Measurements from ENCODE around the gene RFNG. TPM values are rescaled to one million over a fixed set of nuclear protein-coding genes. Genes with fewer than 3 reads are reported as not detected.

RFNG gene
- total RNA-seq, 1 donor from 2014 or later: 13.6 TPM

DNA sequence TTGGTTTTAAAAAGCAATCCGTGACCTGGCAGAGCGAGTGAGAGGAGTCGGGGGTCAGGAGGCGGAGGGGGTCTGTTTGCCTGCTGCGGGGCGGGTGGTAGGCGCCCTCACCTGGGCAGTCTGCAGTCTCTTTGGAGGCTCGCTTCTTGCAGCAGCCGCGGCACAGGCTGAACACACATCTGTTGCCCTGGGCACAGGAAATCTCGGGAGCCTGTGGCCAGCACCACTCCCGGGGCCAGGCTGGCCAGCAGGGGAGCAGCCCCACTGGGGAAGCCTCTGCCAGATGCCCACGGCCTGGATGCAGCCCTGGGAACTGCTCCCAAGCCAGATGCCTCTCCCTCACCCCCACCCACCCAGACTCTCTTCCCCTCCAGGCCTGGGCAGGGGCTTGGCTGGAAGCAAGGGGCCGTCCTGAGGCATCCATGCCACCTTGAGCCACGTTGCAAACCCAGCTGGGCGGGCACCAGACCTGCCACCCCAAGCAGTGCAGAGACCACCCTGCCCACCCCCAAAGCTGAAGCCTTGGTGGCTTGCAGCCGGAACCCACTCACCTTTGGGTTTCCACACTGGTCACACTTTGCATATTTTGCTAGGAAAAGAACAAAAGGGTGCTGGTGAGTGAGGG is 6.7 kb upstream of the RFNG start:
- Mint-ChIP-seq H3K36me3 (peaks cover 3% of the 10 kb centered on the region), H3K27ac (no peak overlapping the region), H3K27me3 (ENCODE audit: insufficient read depth, low read depth) (no peaks in the 10 kb centered on the region), H3K9me3 (no peaks in the 10 kb centered on the region), H3K4me1 (peaks cover under 1% of the 10 kb centered on the region), H3K4me3 (no peak overlapping the region)
- Histone ChIP-seq H3K36me3 (no peaks in the 10 kb centered on the region), H3K27me3 (no peaks in the 10 kb centered on the region), H3K4me1 (no peaks in the 10 kb centered on the region), H3F3A (ENCODE audit: low read depth) (no peaks in the 10 kb centered on the region), H3K9ac (no peak overlapping the region), H3K79me2 (ENCODE audit: low read depth) (peaks cover under 1% of the 10 kb centered on the region), H2AFZ (replicated peaks) (no peak overlapping the region), H3K4me2 (no peak overlapping the region), H3K9me3 (ENCODE audit: low read depth) (no peaks in the 10 kb centered on the region), H3K4me3 (no peak overlapping the region), H4K20me1 (ENCODE audit: low read depth) (peaks cover 8% of the 10 kb centered on the region), H3K27ac (peak overlapping the region; percentile 13)
- no peak for DNase-seq (ENCODE audit: low spot score)
- TF ChIP-seq EZH2phosphoT487 (IDR thresholded peaks at IDR 0.05) (no peak), EZH2 (IDR thresholded peaks at IDR 0.05) (no peak)
- TF ChIP-seq, protein P1, sequence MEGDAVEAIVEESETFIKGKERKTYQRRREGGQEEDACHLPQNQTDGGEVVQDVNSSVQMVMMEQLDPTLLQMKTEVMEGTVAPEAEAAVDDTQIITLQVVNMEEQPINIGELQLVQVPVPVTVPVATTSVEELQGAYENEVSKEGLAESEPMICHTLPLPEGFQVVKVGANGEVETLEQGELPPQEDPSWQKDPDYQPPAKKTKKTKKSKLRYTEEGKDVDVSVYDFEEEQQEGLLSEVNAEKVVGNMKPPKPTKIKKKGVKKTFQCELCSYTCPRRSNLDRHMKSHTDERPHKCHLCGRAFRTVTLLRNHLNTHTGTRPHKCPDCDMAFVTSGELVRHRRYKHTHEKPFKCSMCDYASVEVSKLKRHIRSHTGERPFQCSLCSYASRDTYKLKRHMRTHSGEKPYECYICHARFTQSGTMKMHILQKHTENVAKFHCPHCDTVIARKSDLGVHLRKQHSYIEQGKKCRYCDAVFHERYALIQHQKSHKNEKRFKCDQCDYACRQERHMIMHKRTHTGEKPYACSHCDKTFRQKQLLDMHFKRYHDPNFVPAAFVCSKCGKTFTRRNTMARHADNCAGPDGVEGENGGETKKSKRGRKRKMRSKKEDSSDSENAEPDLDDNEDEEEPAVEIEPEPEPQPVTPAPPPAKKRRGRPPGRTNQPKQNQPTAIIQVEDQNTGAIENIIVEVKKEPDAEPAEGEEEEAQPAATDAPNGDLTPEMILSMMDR (IDR thresholded peaks at IDR 0.05): no peak

DNA sequence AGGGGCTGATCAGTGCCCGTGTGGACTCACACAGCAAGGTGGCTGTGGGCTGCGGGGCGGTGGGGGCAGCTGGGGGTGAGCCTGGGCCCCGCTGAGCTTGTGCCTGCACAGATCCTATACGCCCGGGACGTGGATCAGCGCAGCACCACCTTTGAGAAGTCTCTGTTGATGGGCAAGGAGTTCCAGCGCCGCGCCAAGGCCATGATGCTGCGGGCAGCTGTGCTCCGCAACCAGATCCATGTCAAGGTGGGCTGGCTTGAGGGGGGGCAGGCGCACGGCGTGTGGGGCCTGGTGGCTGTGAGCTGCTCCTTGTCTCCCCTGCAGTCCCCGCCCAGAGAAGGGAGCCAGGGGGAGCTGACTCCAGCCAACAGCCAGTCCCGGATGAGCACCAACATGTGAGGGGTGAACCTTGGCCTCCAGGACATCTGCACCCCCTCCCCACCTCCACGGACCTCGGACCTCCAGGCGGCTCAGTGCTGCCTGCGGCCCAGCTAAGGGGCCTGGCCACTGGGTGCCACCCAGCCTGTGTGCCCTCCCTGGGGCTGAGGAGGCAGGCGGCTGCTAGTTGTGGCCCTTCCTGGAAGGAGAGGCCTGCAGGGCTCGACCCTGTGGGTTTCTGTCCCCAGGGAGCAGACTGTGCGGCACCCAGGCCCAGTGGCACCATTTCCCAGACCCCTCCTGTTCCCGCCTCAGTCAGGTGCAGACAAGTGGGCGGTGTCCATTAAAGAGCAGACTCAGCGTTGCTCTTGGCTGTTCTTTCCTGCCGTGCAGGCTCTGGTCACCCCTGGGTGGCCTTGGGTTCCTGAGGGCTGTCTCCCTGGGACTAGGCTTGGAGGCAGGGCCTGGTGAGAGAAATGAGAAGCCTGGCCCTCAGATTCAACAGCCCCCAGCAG is 5.4 kb upstream of the RFNG start:
- H3F3A ChIP-seq (ENCODE audit: low read depth): peaks cover 3% of the 10 kb centered on the region
- H4K20me1 ChIP-seq (ENCODE audit: low read depth): peaks cover 18% of the 10 kb centered on the region
- no peak overlapping the region for H3K27ac Mint-ChIP-seq
- H3K27ac ChIP-seq: no peak overlapping the region
- H3K4me3 Mint-ChIP-seq: no peak overlapping the region
- H3K9me3 ChIP-seq (ENCODE audit: low read depth): no peaks in the 10 kb centered on the region
- H3K9me3 Mint-ChIP-seq: no peaks in the 10 kb centered on the region
- peaks cover 4% of the 10 kb centered on the region for H3K4me1 Mint-ChIP-seq
- no peaks in the 10 kb centered on the region for H3K36me3 ChIP-seq
- peaks cover 2% of the 10 kb centered on the region for H3K27me3 Mint-ChIP-seq (ENCODE audit: insufficient read depth, low read depth)
- H3K4me1 ChIP-seq: peaks cover 7% of the 10 kb centered on the region
- no peak overlapping the region for H2AFZ ChIP-seq (replicated peaks)
- no peak overlapping the region for H3K9ac ChIP-seq
- TF ChIP-seq EZH2 (IDR thresholded peaks at IDR 0.05): no peak
- TF ChIP-seq, protein P1 (IDR thresholded peaks at IDR 0.05): no peak
- no peak for TF ChIP-seq EZH2phosphoT487 (IDR thresholded peaks at IDR 0.05)
- no peaks in the 10 kb centered on the region for H3K27me3 ChIP-seq
- DNase-seq (ENCODE audit: low spot score): no peak
- peaks cover 3% of the 10 kb centered on the region for H3K36me3 Mint-ChIP-seq
- H3K79me2 ChIP-seq (ENCODE audit: low read depth): peaks cover 14% of the 10 kb centered on the region
- H3K4me3 ChIP-seq: no peak overlapping the region
- no peak overlapping the region for H3K4me2 ChIP-seq

DNA sequence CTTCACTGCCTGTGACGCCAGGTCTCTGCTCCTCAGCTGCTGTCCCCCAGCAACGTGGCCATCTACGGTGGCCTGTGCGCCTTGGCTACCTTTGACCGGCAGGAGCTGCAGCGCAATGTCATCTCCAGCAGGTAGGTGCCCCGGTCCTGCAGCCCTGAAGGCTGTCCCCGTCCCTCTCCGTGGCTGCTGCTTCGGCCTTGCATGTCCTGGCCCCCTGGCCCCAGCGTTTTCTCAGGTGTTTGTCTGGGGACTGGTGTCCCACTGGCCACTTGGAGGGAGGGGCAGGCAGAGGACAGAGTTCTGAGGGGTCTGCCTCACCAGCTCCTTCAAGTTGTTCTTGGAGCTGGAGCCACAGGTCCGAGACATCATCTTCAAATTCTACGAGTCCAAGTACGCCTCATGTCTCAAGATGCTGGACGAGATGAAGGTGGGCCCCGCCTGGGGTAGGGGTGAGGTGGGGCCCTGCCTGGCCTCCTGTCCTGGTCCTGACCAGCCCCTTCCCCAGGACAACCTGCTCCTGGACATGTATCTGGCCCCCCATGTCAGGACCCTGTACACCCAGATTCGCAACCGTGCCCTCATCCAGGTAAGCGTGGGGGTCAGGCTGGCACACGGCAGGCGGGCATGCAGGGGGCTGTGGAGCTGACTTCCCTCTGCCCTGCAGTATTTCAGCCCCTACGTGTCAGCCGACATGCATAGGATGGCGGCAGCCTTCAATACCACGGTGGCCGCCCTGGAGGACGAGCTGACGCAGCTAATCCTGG is 4.5 kb upstream of the RFNG start:
- no peak overlapping the region for H2AFZ ChIP-seq (replicated peaks)
- H3K4me3 ChIP-seq: no peak overlapping the region
- no peak overlapping the region for H3K27ac Mint-ChIP-seq
- no peak for DNase-seq (ENCODE audit: low spot score)
- no peak overlapping the region for H3K27ac ChIP-seq
- H3K4me1 ChIP-seq: peaks cover 7% of the 10 kb centered on the region
- H3K9ac ChIP-seq: no peak overlapping the region
- no peak for TF ChIP-seq EZH2 (IDR thresholded peaks at IDR 0.05)
- no peak for TF ChIP-seq EZH2phosphoT487 (IDR thresholded peaks at IDR 0.05)
- TF ChIP-seq, protein P1 (IDR thresholded peaks at IDR 0.05): no peak
- H3K27me3 ChIP-seq: no peaks in the 10 kb centered on the region
- no peaks in the 10 kb centered on the region for H3K9me3 Mint-ChIP-seq
- peaks cover 3% of the 10 kb centered on the region for H3K36me3 Mint-ChIP-seq
- H3K4me3 Mint-ChIP-seq: no peak overlapping the region
- no peaks in the 10 kb centered on the region for H3K9me3 ChIP-seq (ENCODE audit: low read depth)
- H3F3A ChIP-seq (ENCODE audit: low read depth): peaks cover 3% of the 10 kb centered on the region
- H3K4me1 Mint-ChIP-seq: peaks cover 4% of the 10 kb centered on the region
- peaks cover 18% of the 10 kb centered on the region for H4K20me1 ChIP-seq (ENCODE audit: low read depth)
- H3K27me3 Mint-ChIP-seq (ENCODE audit: insufficient read depth, low read depth): peaks cover 2% of the 10 kb centered on the region
- peaks cover 14% of the 10 kb centered on the region for H3K79me2 ChIP-seq (ENCODE audit: low read depth)
- H3K36me3 ChIP-seq: no peaks in the 10 kb centered on the region
- H3K4me2 ChIP-seq: no peak overlapping the region

Data from neural progenitor cell (in vitro differentiated cells).